ENCODE data around the gene F12. TPM values are rescaled to one million over a fixed set of nuclear protein-coding genes. Genes with fewer than 3 reads are reported as not detected.

Gene F12
- total and polyA plus RNA-seq, 2 of the 8 experiments (the other 6 are each of a cell fraction or from before 2014, with no cell fraction given): 6.5 to 7.8 TPM

DNA sequence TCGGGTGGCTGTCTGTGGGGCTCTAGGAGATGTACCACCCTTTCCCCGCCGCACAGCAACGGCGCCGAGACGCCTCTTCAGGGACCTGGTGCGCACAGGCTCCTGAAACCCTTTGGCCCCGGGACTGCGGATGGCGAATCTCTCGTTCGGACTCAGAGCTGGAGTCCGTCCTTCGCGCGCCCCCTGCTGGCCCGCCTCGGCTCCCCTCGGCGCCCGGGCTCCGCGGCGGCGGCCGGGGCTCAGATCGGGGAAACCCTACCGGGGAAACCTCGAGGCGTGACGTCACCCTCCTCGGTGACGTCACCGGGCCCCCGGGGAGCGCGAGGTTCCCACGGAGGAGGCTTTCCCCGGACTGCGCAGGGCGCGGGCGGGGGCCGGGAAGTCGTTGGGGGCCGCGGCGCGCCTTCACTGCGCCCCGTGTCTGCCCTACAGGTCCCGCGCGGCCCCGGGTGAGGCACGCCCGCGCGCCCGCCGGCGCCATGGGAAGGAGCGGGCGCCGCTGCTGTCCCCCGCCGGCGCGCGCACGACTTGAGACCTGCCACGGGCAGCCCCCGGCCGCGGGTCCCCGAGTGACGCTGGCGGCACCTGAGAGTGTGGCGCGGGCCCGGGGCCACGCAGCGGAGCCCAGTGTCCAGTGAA lies 45.2 kb upstream of the F12 start (continued):
- TF ChIP-seq, protein P1, sequence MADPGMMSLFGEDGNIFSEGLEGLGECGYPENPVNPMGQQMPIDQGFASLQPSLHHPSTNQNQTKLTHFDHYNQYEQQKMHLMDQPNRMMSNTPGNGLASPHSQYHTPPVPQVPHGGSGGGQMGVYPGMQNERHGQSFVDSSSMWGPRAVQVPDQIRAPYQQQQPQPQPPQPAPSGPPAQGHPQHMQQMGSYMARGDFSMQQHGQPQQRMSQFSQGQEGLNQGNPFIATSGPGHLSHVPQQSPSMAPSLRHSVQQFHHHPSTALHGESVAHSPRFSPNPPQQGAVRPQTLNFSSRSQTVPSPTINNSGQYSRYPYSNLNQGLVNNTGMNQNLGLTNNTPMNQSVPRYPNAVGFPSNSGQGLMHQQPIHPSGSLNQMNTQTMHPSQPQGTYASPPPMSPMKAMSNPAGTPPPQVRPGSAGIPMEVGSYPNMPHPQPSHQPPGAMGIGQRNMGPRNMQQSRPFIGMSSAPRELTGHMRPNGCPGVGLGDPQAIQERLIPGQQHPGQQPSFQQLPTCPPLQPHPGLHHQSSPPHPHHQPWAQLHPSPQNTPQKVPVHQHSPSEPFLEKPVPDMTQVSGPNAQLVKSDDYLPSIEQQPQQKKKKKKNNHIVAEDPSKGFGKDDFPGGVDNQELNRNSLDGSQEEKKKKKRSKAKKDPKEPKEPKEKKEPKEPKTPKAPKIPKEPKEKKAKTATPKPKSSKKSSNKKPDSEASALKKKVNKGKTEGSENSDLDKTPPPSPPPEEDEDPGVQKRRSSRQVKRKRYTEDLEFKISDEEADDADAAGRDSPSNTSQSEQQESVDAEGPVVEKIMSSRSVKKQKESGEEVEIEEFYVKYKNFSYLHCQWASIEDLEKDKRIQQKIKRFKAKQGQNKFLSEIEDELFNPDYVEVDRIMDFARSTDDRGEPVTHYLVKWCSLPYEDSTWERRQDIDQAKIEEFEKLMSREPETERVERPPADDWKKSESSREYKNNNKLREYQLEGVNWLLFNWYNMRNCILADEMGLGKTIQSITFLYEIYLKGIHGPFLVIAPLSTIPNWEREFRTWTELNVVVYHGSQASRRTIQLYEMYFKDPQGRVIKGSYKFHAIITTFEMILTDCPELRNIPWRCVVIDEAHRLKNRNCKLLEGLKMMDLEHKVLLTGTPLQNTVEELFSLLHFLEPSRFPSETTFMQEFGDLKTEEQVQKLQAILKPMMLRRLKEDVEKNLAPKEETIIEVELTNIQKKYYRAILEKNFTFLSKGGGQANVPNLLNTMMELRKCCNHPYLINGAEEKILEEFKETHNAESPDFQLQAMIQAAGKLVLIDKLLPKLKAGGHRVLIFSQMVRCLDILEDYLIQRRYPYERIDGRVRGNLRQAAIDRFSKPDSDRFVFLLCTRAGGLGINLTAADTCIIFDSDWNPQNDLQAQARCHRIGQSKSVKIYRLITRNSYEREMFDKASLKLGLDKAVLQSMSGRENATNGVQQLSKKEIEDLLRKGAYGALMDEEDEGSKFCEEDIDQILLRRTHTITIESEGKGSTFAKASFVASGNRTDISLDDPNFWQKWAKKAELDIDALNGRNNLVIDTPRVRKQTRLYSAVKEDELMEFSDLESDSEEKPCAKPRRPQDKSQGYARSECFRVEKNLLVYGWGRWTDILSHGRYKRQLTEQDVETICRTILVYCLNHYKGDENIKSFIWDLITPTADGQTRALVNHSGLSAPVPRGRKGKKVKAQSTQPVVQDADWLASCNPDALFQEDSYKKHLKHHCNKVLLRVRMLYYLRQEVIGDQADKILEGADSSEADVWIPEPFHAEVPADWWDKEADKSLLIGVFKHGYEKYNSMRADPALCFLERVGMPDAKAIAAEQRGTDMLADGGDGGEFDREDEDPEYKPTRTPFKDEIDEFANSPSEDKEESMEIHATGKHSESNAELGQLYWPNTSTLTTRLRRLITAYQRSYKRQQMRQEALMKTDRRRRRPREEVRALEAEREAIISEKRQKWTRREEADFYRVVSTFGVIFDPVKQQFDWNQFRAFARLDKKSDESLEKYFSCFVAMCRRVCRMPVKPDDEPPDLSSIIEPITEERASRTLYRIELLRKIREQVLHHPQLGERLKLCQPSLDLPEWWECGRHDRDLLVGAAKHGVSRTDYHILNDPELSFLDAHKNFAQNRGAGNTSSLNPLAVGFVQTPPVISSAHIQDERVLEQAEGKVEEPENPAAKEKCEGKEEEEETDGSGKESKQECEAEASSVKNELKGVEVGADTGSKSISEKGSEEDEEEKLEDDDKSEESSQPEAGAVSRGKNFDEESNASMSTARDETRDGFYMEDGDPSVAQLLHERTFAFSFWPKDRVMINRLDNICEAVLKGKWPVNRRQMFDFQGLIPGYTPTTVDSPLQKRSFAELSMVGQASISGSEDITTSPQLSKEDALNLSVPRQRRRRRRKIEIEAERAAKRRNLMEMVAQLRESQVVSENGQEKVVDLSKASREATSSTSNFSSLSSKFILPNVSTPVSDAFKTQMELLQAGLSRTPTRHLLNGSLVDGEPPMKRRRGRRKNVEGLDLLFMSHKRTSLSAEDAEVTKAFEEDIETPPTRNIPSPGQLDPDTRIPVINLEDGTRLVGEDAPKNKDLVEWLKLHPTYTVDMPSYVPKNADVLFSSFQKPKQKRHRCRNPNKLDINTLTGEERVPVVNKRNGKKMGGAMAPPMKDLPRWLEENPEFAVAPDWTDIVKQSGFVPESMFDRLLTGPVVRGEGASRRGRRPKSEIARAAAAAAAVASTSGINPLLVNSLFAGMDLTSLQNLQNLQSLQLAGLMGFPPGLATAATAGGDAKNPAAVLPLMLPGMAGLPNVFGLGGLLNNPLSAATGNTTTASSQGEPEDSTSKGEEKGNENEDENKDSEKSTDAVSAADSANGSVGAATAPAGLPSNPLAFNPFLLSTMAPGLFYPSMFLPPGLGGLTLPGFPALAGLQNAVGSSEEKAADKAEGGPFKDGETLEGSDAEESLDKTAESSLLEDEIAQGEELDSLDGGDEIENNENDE (IDR thresholded peaks at IDR 0.05; ENCODE audit: insufficient replicate concordance, low read length): no peak
- TF ChIP-seq ATF2 (IDR thresholded peaks at IDR 0.05; ENCODE audit: low read length) (peak; percentile 91), GABPA (IDR thresholded peaks at IDR 0.05; ENCODE audit: borderline replicate concordance, insufficient read depth, low read length) (0 out of 2 replicates have a peak, but pooled peaks have one; percentile 53), SIN3A (conservative IDR thresholded peaks at IDR 0.05 in 1 of 2, IDR thresholded peaks at IDR 0.05 in 1 of 2; ENCODE audit: low read depth in 1 of 2, low read length in 2 of 2) (0 out of 4 replicates have a peak, but pooled peaks of 1 of the 2 experiments have one; percentile 21), CHD1 (IDR thresholded peaks at IDR 0.05; ENCODE audit: low read depth, low read length) (no peak), RBBP5 (IDR thresholded peaks at IDR 0.05; ENCODE audit: borderline replicate concordance, low read depth, low read length) (no peak), BCL11A (IDR thresholded peaks at IDR 0.05; ENCODE audit: low read depth in 2 of 2, low read length in 2 of 2) (no peak), RXRA (IDR thresholded peaks at IDR 0.05; ENCODE audit: insufficient read depth, low read depth, low read length) (no peak)
